H1 (cell line): Measurements from ENCODE around the gene TMEM187. TPM values are rescaled to one million over a fixed set of nuclear protein-coding genes. Genes with fewer than 3 reads are reported as not detected.

Experiments used
- BACH1 ChIP-seq: IDR thresholded peaks from 2 replicates; pipeline ENCODE4 v1.6.1; 2012; ENCODE audit warnings: low read length, improper control_type of control experiment
- CBX5 ChIP-seq: fragments of 300-800, 300-1000 bp; sonication (generic); IDR thresholded peaks from 2 replicates; pipeline ENCODE4 v1.7.1; 2016; ENCODE audit warnings: antibody characterized with exemption, low read length, low read depth
- CEBPB ChIP-seq: IDR thresholded peaks from 2 replicates; pipeline ENCODE4 v1.6.1; 2012; ENCODE audit warnings: low read depth, low read length
- CHD2 ChIP-seq: IDR thresholded peaks from 2 replicates; pipeline ENCODE4 v1.6.1; 2012; ENCODE audit warnings: low read length, improper control_type of control experiment
- EGR1 ChIP-seq: IDR thresholded peaks from 2 replicates; pipeline ENCODE4 v1.6.1; 2011; ENCODE audit warnings: low read depth, low read length, borderline replicate concordance
- EP300 ChIP-seq, 2 experiments: IDR thresholded peaks; 1 replicate in 1 of 2; 2 replicates in 1 of 2; pipeline ENCODE4 v1.6.1; 2011 to 2012; ENCODE audit warnings: low read depth in 2 of 2, low read length in 2 of 2, mild to moderate bottlenecking in 2 of 2, borderline replicate concordance in 1 of 2, inconsistent platforms in 1 of 2, moderate library complexity in 1 of 2
- FOSL1 ChIP-seq: IDR thresholded peaks from 2 replicates; pipeline ENCODE4 v1.6.1; 2011; ENCODE audit warnings: mild to moderate bottlenecking, low read depth, low read length, moderate library complexity; ENCODE audit not compliant: insufficient read depth
- GABPA ChIP-seq: IDR thresholded peaks from 2 replicates; pipeline ENCODE4 v1.6.1; 2011; ENCODE audit warnings: mild to moderate bottlenecking, low read length, moderate library complexity, borderline replicate concordance; ENCODE audit not compliant: insufficient read depth
- JUN ChIP-seq: IDR thresholded peaks from 2 replicates; pipeline ENCODE4 v1.6.1; 2011; ENCODE audit warnings: low read depth, mild to moderate bottlenecking, improper control_type of control experiment, low read length
- JUND ChIP-seq: IDR thresholded peaks from 2 replicates; pipeline ENCODE4 v1.6.1; 2011; ENCODE audit warnings: mild to moderate bottlenecking, improper control_type of control experiment, low read length
- KDM1A ChIP-seq: fragments of 200-600, 300-600 bp; sonication (generic); IDR thresholded peaks from 2 replicates; pipeline ENCODE4 v1.7.1; 2016; ENCODE audit warnings: mild to moderate bottlenecking, low read length, borderline replicate concordance
- MAFK ChIP-seq: IDR thresholded peaks from 2 replicates; pipeline ENCODE4 v1.6.1; 2012; ENCODE audit warnings: low read depth, mild to moderate bottlenecking, improper control_type of control experiment, low read length
- NANOG ChIP-seq: IDR thresholded peaks from 2 replicates; pipeline ENCODE4 v1.6.1; 2011; ENCODE audit warnings: low read length, low read depth, mild to moderate bottlenecking, inconsistent platforms; ENCODE audit not compliant: insufficient read depth, poor library complexity, severe bottlenecking
- NRF1 ChIP-seq: IDR thresholded peaks from 2 replicates; pipeline ENCODE4 v1.6.1; 2011; ENCODE audit warnings: mild to moderate bottlenecking, low read depth, low read length, improper control_type of control experiment
- PHF8 ChIP-seq: fragments of 200-600 bp; sonication (generic); conservative IDR thresholded peaks from 2 replicates; pipeline ENCODE4 v1.7.1; 2012; ENCODE audit warnings: low read depth, mild to moderate bottlenecking, inconsistent platforms, low read length, moderate library complexity
- POLR2A ChIP-seq, 2 experiments: IDR thresholded peaks; 1 replicate in 1 of 2; 2 replicates in 1 of 2; pipeline ENCODE4 v1.6.1; 2011; ENCODE audit warnings: low read depth in 2 of 2, low read length in 2 of 2, mild to moderate bottlenecking in 2 of 2; ENCODE audit errors: control extremely low read depth in 1 of 2
- RAD21 ChIP-seq, 2 experiments: IDR thresholded peaks in 1 of 2; conservative IDR thresholded peaks in 1 of 2; 2 replicates each; pipeline ENCODE4 v1.6.1; 2011; ENCODE audit warnings: low read depth in 2 of 2, low read length in 2 of 2, improper control_type of control experiment in 1 of 2, inconsistent platforms in 1 of 2, mild to moderate bottlenecking in 1 of 2, moderate library complexity in 1 of 2
- RFX5 ChIP-seq: IDR thresholded peaks from 2 replicates; pipeline ENCODE4 v1.6.1; 2011; ENCODE audit warnings: low read depth, low read length, improper control_type of control experiment, borderline replicate concordance
- SAP30 ChIP-seq: fragments of 300-600 bp; sonication (generic); IDR thresholded peaks from 2 replicates; pipeline ENCODE4 v1.7.1; 2012; ENCODE audit warnings: low read length, moderate library complexity, mild to moderate bottlenecking, inconsistent platforms; ENCODE audit not compliant: insufficient read depth, insufficient replicate concordance
- SIX5 ChIP-seq: IDR thresholded peaks from 2 replicates; pipeline ENCODE4 v1.6.1; 2011; ENCODE audit warnings: mild to moderate bottlenecking, low read depth, low read length
- SP2 ChIP-seq: IDR thresholded peaks from 2 replicates; pipeline ENCODE4 v1.6.1; 2012; ENCODE audit warnings: mild to moderate bottlenecking, low read length, inconsistent platforms
- SRF ChIP-seq: IDR thresholded peaks from 2 replicates; pipeline ENCODE4 v1.6.1; 2011; ENCODE audit warnings: mild to moderate bottlenecking, low read depth, low read length, moderate library complexity
- SUZ12 ChIP-seq: fragments of 200-600 bp; sonication (generic); IDR thresholded peaks from 2 replicates; pipeline ENCODE4 v1.6.1; 2012; ENCODE audit warnings: mild to moderate bottlenecking, inconsistent platforms, low read length, moderate library complexity, mixed read lengths
- TAF7 ChIP-seq: optimal IDR thresholded peaks from 2 replicates; pipeline ENCODE3; 2011; ENCODE audit warnings: low read depth, mild to moderate bottlenecking, inconsistent platforms, low read length, moderate library complexity, borderline replicate concordance
- TEAD4 ChIP-seq: IDR thresholded peaks from 2 replicates; pipeline ENCODE4 v1.6.1; 2012; ENCODE audit warnings: low read depth, low read length, inconsistent platforms, mixed read lengths
- YY1 ChIP-seq: IDR thresholded peaks from 2 replicates; pipeline ENCODE4 v1.6.1; 2011; ENCODE audit warnings: low read depth, mild to moderate bottlenecking, low read length
- ZNF274 ChIP-seq: IDR thresholded peaks from 2 replicates; pipeline ENCODE4 v1.7.0; 2012; ENCODE audit warnings: low read length, borderline replicate concordance; ENCODE audit errors: extremely low read depth
- polyA plus RNA-seq, 7 experiments: library from polyadenylated mRNA; depleted of rRNA in 3 of 7; stranded (reverse) in 5 of 7; unstranded in 2 of 7; fragments of >200 nt in 5 of 7; fragments of 200-250 nt in 2 of 7; gene quantifications; 1 replicate in 5 of 7; 2 replicates in 1 of 7; 4 replicates in 1 of 7; pipeline versions ENCODE4 v1.2.1 to v1.2.3, GENCODE V29; 2011 to 2013; ENCODE audit warnings: missing spikeins in 2 of 7, mixed read lengths in 2 of 7
- total RNA-seq: library from RNA; stranded (reverse); fragmentation: NEBNext Ultra II Directional; extraction: Animal tissue kit (Norgen Biotek cat#: 25700); gene quantifications from 2 replicates; pipeline ENCODE4 v1.2.1, GENCODE V29; 2021

TMEM187 gene
- total and polyA plus RNA-seq, 2 of the 8 experiments (the other 6 are each of a cell fraction or from before 2014, with no cell fraction given), result 5.0 to 14.5 TPM

DNA sequence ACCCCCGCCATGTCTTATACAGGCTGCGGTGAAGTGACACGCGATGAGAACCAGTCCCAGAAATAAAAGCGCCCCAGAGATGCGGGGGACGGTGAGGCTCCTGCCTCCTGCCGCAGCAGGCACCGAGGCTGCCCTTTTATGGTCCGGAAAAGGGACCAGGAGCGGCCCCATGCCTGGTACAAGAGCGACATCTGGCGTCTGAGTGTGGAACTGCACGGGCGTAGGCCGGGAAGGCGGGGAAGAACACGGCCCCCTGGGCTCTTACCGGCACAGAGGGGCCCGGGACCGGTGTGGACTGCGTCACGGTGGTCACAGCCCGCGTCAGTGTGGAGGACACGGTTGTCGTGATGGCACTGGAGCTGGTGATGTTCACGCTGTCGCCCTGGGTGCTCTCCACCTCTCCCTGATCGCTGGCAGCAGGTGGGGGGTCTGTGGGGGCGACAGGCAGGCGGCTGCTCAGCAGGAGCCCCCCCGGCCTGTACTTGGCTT lies 19.2 kb upstream of the TMEM187 start (continued):
- TF ChIP-seq GABPA (0 out of 2 replicates have a peak, but pooled peaks have one; percentile 33), POLR2A (IDR thresholded peaks at IDR 0.05; ENCODE audit: control extremely low read depth in 1 of 2, low read depth in 2 of 2, low read length in 2 of 2) (0 out of 3 replicates have a peak, but pooled peaks of 1 of the 2 experiments have one; percentile 32), YY1 (no peak), CHD2 (no peak), EP300 (IDR thresholded peaks at IDR 0.05; ENCODE audit: borderline replicate concordance in 1 of 2, low read depth in 2 of 2, low read length in 2 of 2) (no peak), SP2 (no peak), CBX5 (no peak), PHF8 (no peak), EGR1 (no peak), NRF1 (no peak), RAD21 (IDR thresholded peaks at IDR 0.05 in 1 of 2, conservative IDR thresholded peaks at IDR 0.05 in 1 of 2; ENCODE audit: low read depth in 2 of 2, low read length in 2 of 2) (peak; percentile 83 to 88), FOSL1 (no peak), MAFK (no peak), TEAD4 (no peak), NANOG (no peak), BACH1 (no peak), RFX5 (no peak), SAP30 (no peak), SUZ12 (no peak), SIX5 (no peak), CEBPB (no peak), JUND (no peak), TAF7 (no peak), KDM1A (no peak), ZNF274 (no peak), JUN (no peak), SRF (peak; percentile 91)
